DOHH2 (cell line): ENCODE measurements around the gene CNTN4.

Experiments
- EZH2phosphoT487 ChIP-seq: fragments of 200-600 bp; sonication (generic); IDR thresholded peaks from 2 replicates; pipeline ENCODE4 v1.6.1; 2017; ENCODE audit warnings: borderline replicate concordance, mild to moderate bottlenecking, antibody characterized with exemption, low read length, moderate library complexity, mixed read lengths
- TF ChIP-seq, protein P1 (sequence below): fragments of 200-600 bp; sonication (generic); IDR thresholded peaks from one replicate; pipeline ENCODE4 v1.5.1; 2014; ENCODE audit warnings: antibody characterized with exemption, mild to moderate bottlenecking, low read depth, low read length; ENCODE audit not compliant: poor library complexity, severe bottlenecking

DNA sequence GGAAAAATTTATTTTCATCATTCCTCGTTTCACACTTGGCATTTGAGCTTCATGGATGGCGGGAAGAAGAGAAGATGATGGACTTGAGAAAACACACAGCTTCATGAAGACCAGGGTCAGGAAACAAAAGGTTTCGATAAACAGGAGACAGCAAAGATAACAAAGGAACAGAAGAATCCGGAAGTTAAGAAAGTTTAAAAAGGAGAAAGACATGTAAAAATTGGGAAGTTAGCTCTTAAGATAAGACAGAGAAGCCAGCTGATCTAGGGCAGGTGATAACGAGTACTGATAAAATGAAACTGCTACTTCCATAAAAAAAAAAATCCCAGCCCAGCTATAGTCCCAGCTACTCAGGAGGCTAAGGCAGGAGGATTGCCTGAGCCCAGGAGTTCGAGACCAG lies 987.6 kb downstream of the CNTN4 start:
- TF ChIP-seq, protein P1, sequence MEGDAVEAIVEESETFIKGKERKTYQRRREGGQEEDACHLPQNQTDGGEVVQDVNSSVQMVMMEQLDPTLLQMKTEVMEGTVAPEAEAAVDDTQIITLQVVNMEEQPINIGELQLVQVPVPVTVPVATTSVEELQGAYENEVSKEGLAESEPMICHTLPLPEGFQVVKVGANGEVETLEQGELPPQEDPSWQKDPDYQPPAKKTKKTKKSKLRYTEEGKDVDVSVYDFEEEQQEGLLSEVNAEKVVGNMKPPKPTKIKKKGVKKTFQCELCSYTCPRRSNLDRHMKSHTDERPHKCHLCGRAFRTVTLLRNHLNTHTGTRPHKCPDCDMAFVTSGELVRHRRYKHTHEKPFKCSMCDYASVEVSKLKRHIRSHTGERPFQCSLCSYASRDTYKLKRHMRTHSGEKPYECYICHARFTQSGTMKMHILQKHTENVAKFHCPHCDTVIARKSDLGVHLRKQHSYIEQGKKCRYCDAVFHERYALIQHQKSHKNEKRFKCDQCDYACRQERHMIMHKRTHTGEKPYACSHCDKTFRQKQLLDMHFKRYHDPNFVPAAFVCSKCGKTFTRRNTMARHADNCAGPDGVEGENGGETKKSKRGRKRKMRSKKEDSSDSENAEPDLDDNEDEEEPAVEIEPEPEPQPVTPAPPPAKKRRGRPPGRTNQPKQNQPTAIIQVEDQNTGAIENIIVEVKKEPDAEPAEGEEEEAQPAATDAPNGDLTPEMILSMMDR = no peak
- no peak for TF ChIP-seq EZH2phosphoT487
